ENCODE data around the gene PTPRK. TPM values are rescaled to one million over a fixed set of nuclear protein-coding genes. Genes with fewer than 3 reads are reported as not detected.
"Not testable (repeated sequence)": the region's sequence is repeated elsewhere in the genome, so short reads cannot be mapped to it uniquely, and the experiment has no call there.

Gene PTPRK
- total RNA-seq, 4 donors from 2014 or later, result 40.1 to 82.0 (median 57.6) TPM

DNA sequence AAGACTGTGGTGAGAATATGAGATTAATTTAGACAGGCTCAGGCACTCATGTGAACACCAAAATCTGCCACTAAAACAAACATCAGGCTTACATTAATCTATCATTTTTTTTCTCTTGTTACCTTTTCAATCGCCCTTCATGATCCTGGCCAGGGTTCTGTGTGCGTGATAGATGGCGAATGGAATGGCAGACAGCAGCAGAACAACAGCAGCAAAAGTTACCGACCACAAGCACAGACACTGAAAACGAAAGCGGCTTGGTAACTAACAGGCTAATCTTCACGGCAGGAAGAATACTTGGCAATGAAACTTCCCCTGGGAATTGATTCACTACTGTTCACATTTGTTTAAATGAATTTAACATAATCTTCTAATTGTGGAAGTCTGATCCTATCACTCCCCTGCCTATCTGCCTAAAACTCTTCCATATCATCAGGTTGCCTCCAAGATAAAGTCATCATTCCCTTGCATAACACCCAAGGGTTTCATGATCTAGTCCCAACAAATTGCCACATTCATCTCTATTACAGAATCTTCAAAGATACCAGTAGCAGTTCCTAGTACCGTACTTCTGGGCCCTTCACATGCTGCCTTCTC, 28.7 kb downstream of the PTPRK start:
- peak overlapping the region; percentile 36 for H3K4me3 ChIP-seq
- H3K4me1 ChIP-seq, result peaks cover 20% of the 10 kb centered on the region
- WGBS, result 44% methylated on average over 8 of the region's 8 CpGs

DNA sequence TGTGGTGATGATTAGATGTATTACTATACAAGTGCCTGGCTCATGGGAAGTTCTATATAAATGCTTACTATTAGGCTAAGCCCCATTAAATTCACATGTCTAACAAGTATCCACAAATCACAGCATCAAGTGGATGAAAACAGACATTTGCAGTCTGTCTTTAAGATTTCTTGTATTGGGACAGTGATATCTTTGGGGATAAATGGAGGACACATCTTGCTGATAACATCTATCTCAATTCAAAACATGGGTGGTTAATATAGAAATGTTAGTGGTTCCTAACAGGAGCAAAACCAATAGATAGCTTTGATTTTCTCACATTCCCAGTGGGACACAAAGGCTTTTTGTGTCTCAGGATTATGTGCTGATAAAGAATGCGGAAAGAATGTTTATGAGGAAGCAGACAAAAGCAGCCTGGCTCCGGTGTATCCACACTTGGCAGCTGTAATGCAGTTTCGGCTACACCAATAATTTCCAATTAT, 29.3 kb downstream of the PTPRK start:
- no peaks in the 10 kb centered on the region for H3K36me3 ChIP-seq
- no peak for DNase-seq (ENCODE audit: low spot score in 2 of 2)
- TF ChIP-seq POLR2A (IDR thresholded peaks at IDR 0.05), result no peak
- TF ChIP-seq EP300 (IDR thresholded peaks at IDR 0.05), result no peak
- TF ChIP-seq, protein P1, sequence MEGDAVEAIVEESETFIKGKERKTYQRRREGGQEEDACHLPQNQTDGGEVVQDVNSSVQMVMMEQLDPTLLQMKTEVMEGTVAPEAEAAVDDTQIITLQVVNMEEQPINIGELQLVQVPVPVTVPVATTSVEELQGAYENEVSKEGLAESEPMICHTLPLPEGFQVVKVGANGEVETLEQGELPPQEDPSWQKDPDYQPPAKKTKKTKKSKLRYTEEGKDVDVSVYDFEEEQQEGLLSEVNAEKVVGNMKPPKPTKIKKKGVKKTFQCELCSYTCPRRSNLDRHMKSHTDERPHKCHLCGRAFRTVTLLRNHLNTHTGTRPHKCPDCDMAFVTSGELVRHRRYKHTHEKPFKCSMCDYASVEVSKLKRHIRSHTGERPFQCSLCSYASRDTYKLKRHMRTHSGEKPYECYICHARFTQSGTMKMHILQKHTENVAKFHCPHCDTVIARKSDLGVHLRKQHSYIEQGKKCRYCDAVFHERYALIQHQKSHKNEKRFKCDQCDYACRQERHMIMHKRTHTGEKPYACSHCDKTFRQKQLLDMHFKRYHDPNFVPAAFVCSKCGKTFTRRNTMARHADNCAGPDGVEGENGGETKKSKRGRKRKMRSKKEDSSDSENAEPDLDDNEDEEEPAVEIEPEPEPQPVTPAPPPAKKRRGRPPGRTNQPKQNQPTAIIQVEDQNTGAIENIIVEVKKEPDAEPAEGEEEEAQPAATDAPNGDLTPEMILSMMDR (IDR thresholded peaks at IDR 0.05), result no peak
- TF ChIP-seq POLR2AphosphoS5 (IDR thresholded peaks at IDR 0.05), result no peak
- H3K4me1 ChIP-seq, result peaks cover 20% of the 10 kb centered on the region
- peak overlapping the region; percentile 36 for H3K4me3 ChIP-seq
- WGBS, result 49% methylated on average over 3 of the region's 3 CpGs
- H3K9me3 ChIP-seq, result no peaks in the 10 kb centered on the region
- H3K27me3 ChIP-seq, result no peaks in the 10 kb centered on the region
- H3K27ac ChIP-seq, result peak overlapping the region; percentile 55

More for the DNA sequence above, 28.7 kb downstream of the PTPRK start:
- peak overlapping the region; percentile 55 for H3K27ac ChIP-seq
- H3K36me3 ChIP-seq, result no peaks in the 10 kb centered on the region
- DNase-seq (ENCODE audit: low spot score in 2 of 2), result no peak
- TF ChIP-seq, protein P1 (IDR thresholded peaks at IDR 0.05), result no peak
- TF ChIP-seq POLR2A (IDR thresholded peaks at IDR 0.05) (no peak), EP300 (IDR thresholded peaks at IDR 0.05) (no peak), POLR2AphosphoS5 (IDR thresholded peaks at IDR 0.05) (no peak)
- no peaks in the 10 kb centered on the region for H3K9me3 ChIP-seq
- no peaks in the 10 kb centered on the region for H3K27me3 ChIP-seq

DNA sequence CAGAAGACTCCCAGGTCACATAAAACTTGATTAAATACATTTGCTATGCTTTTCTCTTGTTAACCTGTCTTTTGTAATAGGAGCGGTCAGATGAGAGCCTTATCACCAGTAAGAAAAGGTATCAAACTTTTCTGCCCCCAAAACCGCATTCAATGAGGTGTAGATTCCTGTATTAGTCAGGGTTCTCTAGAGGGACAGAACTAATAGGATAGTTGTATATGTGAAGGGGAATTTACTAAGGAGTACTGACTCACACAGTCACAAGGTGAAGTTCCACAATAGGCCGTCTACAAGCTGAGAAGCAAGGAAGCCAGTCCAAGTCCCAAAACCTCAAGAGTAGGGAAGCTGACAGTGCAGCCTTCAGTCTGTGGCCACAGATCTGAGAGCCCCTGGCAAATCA, 32.7 kb downstream of the PTPRK start:
- H3K27ac ChIP-seq, result no peak overlapping the region
- TF ChIP-seq, protein P1 (IDR thresholded peaks at IDR 0.05), result no peak
- TF ChIP-seq POLR2AphosphoS5 (IDR thresholded peaks at IDR 0.05) (no peak), POLR2A (IDR thresholded peaks at IDR 0.05) (no peak), EP300 (IDR thresholded peaks at IDR 0.05) (no peak)
- H3K4me1 ChIP-seq, result peaks cover 17% of the 10 kb centered on the region

DNA sequence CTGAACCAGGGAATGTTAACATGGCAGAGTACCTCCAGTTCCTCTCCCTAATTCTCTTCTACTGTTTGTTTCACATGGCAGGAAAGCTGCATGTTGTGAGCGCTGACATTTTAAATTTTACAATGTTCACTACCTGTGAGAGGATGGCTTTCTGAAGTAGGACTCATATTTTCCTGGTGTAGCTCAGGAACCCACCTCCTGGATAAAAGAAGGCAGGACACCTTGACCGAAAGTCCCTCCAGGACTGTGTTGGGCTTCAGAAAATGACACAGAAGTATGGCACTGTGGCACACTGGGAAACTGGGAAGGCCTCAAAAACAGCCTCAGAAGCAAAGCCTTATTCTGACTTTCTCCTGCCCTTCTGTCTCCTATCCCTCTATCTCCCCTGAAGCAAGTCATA, 33.3 kb downstream of the PTPRK start:
- WGBS, result 92% methylated on average over 2 of the region's 2 CpGs
- TF ChIP-seq POLR2AphosphoS5 (IDR thresholded peaks at IDR 0.05), result no peak
- TF ChIP-seq EP300 (IDR thresholded peaks at IDR 0.05), result no peak
- no peak for TF ChIP-seq POLR2A (IDR thresholded peaks at IDR 0.05)
- TF ChIP-seq, protein P1 (IDR thresholded peaks at IDR 0.05), result no peak
- no peak for DNase-seq (ENCODE audit: low spot score in 2 of 2)

More for the DNA sequence above, 32.7 kb downstream of the PTPRK start:
- DNase-seq (ENCODE audit: low spot score in 2 of 2), result no peak
- H3K36me3 ChIP-seq, result no peaks in the 10 kb centered on the region
- H3K9me3 ChIP-seq, result no peaks in the 10 kb centered on the region
- H3K4me3 ChIP-seq, result no peak overlapping the region
- no peaks in the 10 kb centered on the region for H3K27me3 ChIP-seq
- 93% methylated on average over 3 of the region's 3 CpGs for WGBS

DNA sequence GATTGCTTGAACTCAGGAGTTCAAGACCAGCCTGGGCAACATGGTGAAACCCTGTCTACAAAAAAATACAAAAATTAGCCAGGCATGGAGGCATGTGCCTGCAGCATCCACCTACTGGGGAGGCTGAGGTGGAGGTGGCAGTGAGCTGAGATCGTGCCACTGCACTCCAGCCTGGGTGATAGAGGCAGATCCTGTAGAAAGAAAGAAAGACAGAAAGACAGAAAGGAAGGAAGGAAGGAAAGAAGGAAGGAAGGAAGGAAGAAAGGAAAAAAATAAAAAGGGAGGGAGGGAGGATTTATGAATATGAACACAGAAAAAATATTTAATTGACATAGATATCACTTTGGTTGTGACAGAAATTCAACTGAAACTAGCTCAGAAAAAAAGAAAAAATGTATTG, 33.8 kb downstream of the PTPRK start:
- not testable (repeated sequence) for H3K9me3 ChIP-seq; DNase-seq (ENCODE audit: low spot score in 2 of 2); H3K27me3 ChIP-seq; H3K36me3 ChIP-seq; H3K4me3 ChIP-seq; H3K27ac ChIP-seq
- H3K4me1 ChIP-seq, result peaks cover 17% of the 10 kb centered on the region
- WGBS, result 82% methylated on average over 1 of the region's 1 CpG

More for the DNA sequence above, 33.3 kb downstream of the PTPRK start:
- Histone ChIP-seq H3K4me1 (peaks cover 17% of the 10 kb centered on the region), H3K9me3 (no peaks in the 10 kb centered on the region), H3K36me3 (no peaks in the 10 kb centered on the region), H3K4me3 (no peak overlapping the region), H3K27ac (no peak overlapping the region), H3K27me3 (no peaks in the 10 kb centered on the region)

Measured in suprapubic skin (tissue), 4 donors.